Measurements from ENCODE around the gene DOCK2.
"Not testable (repeated sequence)": the region's sequence is repeated elsewhere in the genome, so short reads cannot be mapped to it uniquely, and the experiment has no call there.

The DOCK2 gene

GRCh38 chr5:169781420-169782345 is 144.6 kb downstream of the DOCK2 start:
- in situ Hi-C loops (cut with MboI; ENCODE audit: low sequenced_read_pairs) = no loop called here

- in situ Hi-C loops (cut with MboI; ENCODE audit: low sequenced_read_pairs) = no loop called here
These were observed 148.9 kb downstream of the DOCK2 start for GRCh38 chr5:169785771-169786618.

DNA sequence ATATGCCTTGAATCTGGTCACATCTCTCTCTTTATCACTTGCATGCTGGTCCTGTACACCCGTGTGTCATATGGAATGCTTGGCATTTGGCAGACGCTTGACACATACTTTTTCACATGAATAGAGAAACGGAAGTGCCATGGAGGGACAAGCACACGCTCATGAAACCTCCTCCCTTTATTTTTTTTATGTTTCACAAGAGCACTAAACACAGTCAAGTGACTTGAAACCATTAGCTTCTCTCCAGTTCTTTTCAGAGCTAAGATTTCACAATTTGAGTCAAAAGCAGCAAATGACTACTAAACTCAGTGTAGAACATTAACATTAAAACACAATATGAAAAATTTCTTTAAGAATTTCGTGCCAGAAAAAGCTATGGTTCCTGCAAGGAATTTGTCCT is 151.1 kb downstream of the DOCK2 start:
- in situ Hi-C loops (cut with MboI; ENCODE audit: low sequenced_read_pairs) = no loop called here

DNA sequence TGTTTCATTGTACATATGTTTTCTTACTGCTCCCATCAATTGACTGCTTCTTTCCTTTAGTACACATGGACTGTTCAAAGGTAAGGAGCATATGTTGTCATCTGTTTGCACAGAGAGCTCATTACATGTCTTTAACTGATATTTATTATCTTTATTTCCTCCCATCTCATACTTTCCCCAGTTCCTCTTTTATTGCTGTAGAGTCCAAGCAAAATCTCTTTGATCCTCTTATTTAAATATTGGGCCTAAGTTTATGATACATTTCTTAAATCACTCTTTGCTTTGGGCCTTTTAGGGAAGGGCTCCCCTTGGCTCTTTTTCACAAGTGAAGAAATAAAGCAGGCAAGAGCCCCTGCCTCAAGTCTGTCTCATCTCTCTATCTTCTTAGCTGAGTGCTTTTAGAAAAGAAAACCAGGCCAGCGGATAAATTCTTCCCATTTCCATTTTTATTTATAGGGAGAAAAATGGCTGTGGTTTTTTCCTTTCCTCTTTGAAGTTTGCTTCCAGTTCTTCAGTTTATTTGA is 152.4 kb downstream of the DOCK2 start:
- in situ Hi-C loops (cut with MboI; ENCODE audit: low sequenced_read_pairs) = no loop called here

DNA sequence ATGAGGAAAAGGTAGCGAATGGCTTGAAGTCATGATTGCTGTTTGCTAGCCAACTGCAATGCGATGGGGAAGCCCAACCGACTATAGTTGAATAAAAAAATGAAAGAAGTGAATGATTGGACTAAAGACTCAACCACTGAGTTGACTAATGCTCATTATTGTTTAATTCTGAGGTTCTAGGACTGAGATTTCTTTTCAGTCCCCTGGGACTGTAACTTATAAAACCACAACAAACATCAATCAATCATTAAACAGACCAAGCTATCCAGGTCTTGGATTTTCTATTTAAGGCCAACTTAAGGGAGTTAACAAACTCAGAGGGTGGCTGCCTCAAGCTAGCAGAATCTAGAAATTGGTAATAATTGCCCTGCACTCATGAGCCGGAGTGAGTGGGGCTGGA is 154.2 kb downstream of the DOCK2 start:
- in situ Hi-C loops (cut with MboI; ENCODE audit: low sequenced_read_pairs) = no loop called here

DNA sequence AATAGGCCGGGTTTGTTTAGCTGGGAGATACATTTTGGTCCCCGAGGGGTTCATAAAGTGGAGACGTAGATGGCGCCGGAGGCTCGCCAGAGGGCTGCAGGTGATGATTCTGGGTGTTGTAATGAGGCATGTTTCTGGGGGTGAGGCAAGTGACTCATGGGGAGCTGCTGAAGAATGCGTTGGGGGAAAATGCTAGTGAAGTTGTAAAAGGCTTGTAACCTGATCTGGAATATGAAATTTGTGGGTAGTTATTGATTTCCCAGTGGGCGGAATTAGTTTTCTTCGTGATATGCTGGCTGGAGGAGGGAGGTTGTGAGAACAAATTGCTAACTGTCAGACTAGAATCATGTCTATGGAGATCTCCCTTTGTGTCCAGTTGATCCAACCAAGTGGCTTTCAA is 158.3 kb downstream of the DOCK2 start:
- in situ Hi-C loops (cut with MboI; ENCODE audit: low sequenced_read_pairs) = no loop called here

GRCh38 chr5:169796731-169797130 is 159.7 kb downstream of the DOCK2 start:
- in situ Hi-C loops (cut with MboI; ENCODE audit: low sequenced_read_pairs) = no loop called here

- in situ Hi-C loops (cut with MboI; ENCODE audit: low sequenced_read_pairs) = no loop called here
These were observed 160.5 kb downstream of the DOCK2 start for GRCh38 chr5:169797577-169797976.

DNA sequence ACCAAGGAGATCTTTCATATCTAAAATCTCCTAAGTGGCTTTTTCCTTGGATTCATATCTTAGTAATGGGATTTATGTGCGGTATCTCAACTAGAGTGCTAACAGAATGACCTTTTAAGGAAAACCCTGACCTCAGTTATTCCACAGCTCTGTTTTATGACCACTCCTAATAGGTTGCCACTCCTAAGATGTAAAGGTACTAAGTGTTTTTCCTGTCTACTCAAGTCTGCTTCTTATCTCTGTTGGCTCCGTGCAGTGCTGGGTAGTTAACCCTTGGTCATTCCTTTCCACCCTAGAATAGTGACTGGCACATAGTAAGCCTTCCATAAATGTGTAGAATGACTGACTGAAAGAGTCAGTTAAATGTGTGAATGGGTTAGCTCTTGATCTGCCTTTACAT is 161.4 kb downstream of the DOCK2 start:
- in situ Hi-C loops (cut with MboI; ENCODE audit: low sequenced_read_pairs) = no loop called here

GRCh38 chr5:169798906-169799660 is 162.0 kb downstream of the DOCK2 start:
- in situ Hi-C loops (cut with MboI; ENCODE audit: low sequenced_read_pairs) = no loop called here

DNA sequence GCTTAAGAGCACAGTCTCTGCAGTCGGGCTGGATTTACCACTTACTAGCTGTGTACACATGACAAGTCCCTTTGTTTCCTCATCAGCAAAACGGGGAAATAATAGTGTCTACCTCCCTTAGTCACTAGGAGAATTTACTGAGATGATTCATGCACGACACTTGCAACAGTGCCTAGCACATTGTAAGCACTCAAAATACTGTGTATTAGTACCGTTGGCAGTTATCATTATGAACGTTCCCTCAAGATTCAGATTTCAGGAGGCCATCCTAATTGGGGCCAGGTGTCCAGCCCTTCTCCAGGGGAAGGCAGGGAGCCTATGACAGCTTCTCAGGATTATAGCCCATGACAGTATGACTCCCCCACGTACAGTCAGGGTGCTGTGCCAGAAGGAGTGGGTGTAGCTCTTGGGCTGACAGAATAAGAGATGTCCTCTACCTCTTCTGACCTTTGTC is 164.3 kb downstream of the DOCK2 start:
- in situ Hi-C loops (cut with MboI; ENCODE audit: low sequenced_read_pairs) = no loop called here

DNA sequence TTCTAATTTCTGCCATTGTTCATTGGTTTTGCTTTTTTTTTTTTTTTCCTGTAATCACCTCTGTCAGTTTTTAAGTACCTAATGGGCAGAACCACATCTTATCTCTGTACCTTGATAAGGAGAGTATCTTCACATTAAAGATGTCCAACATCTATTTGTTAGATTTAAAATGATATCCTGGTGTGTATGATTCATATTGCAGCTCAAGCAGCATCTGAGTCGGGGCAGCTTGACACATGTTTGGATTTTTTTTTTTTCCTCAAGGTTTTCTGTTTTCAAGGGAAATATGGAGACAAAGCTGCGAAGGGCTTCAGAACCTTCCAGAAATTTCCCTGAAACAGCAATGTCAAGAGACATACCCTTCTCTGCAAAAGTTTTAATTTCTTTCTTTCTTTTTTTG is 164.7 kb downstream of the DOCK2 start:
- in situ Hi-C loops (cut with MboI; ENCODE audit: low sequenced_read_pairs) = no loop called here

DNA sequence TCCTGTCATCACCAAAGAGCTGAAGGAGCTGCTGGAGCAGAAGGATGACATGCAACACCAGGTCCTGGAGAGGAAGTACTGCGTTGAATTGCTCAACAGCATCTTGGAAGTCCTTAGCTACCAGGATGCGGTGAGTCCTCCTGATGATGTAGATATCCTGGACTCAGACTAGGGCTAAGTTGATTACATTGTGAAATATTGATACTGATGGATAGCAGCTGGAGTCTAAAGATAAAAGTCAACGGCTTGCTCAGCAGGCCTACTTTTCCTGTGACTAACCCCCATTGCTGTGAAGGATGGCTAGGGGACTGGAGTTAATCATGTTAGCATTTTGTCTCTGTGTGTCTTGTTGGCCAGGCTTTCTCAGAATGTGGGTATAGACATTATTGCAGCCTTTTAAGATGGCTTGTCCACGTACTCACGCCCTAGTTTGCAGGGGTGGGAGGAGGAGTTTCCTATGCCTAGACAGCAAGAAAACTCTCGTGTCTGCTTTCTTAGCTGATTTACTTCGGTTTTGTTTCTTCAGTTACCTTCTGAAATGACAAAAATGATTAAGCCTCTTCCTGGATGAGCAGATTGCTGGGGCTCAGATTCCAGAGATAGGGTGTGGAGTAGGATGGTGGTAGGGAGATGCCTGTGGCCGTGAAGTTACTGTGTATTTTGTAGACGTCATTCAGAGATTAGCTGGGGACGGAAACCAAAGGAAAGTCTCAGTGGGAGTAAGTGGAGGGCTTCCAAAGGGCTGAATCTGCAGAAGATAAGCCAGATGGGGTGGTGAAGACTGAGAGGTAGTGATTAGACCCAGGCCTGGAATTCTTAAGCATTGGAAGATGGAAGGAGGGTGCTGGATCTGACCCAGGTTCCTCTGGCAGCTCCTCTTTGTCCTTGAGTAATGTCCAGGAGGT is 166.3 kb downstream of the DOCK2 start:
- in situ Hi-C loops (cut with MboI; ENCODE audit: low sequenced_read_pairs) = no loop called here

GRCh38 chr5:169804861-169805260 is 167.8 kb downstream of the DOCK2 start:
- in situ Hi-C loops (cut with MboI; ENCODE audit: low sequenced_read_pairs) = no loop called here

DNA sequence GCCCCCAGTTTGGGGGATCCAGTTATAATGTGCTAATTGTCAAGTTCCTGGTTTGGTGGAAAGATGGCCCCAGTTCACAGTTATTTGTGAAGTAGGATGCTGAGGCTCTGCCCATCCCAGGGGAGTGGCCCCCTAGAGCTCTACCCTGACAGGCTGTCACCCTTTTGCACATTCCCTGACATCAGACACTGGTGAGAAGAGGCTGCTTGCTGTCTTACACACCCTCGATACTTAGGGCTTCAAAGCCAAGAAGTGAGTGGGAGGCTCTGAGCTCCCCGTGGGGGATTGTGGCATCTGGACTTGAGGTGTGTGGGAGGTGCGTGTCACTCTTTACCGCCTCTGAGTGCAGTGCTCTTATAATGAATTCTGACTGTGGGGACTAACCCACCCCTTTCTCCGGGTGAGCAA is 168.5 kb downstream of the DOCK2 start:
- in situ Hi-C loops (cut with MboI; ENCODE audit: low sequenced_read_pairs) = no loop called here

DNA sequence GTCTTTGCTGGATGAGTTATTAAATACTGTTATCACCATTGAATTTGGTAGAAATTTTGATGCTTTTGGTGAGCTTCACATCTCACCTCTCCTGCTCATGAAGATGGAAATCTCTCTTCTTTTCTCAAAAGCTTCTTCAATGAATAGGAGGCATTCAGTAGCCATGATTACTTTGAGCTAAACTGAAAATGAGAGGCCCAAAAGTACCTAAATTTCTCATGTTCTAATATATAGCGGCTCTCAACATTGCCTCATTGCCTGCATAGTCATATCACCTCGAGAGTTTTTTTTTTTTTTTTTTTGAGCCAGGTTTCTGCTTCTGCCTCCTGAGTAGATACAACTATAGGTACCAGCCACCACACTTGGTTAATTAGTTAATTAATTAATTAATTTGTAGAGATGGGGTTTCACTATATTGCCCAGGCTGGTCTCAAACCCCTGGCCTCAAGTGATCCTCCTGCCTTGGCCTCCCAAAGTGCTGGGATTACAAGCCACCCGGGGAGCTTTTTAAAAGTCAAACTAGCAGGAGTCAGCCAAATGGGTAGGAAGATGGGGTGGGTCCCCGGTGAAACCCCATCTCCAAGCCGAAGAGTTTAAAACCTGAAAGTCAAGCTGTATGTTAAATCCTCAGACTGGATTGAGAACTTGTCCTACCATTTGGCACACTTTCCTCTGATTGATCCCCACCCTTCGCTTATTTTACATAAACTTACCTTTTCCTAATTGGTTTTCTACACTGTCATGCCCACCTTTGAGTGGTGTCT is 169.0 kb downstream of the DOCK2 start:
- in situ Hi-C loops (cut with MboI; ENCODE audit: low sequenced_read_pairs) = no loop called here

GRCh38 chr5:169808118-169808581 is 171.1 kb downstream of the DOCK2 start:
- in situ Hi-C loops (cut with MboI; ENCODE audit: low sequenced_read_pairs) = no loop called here

DNA sequence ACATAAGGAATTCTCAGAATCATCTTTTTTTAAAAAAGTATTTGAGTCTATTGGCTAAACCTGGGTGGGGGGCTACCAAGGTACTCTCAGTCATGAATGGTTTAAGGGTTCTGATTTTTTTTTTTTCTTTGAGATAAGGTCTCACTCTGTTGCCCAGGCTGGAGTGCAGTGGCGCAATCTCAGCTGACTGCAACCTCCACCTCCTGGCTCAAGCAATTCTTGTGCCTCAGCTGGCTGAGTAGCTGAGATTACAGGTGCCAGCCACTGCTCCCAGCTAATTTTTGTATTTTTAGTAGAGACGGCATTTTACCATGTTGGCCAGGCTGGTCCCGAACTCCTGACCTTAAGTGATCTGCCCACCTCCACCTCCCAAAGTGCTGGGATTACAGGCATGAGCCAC is 171.8 kb downstream of the DOCK2 start:
- in situ Hi-C loops (cut with MboI; ENCODE audit: low sequenced_read_pairs) = not testable (repeated sequence)

- in situ Hi-C loops (cut with MboI; ENCODE audit: low sequenced_read_pairs) = no loop called here
These were observed 172.2 kb downstream of the DOCK2 start for GRCh38 chr5:169809281-169809680.
